Measurements from ENCODE around the gene ZNF232.
A peak's percentile ranks its signal among the peaks of the same experiment; 100 is the strongest.
"Not testable (repeated sequence)": the region's sequence is repeated elsewhere in the genome, so short reads cannot be mapped to it uniquely, and the experiment has no call there.

Gene ZNF232

GRCh38 chr17:5128905-5129535 is 17.3 kb upstream of the ZNF232 start:
- no peak for DNase-seq

- not testable (repeated sequence) for DNase-seq
Observed at GRCh38 chr17:5128387-5128786, 16.7 kb upstream of the ZNF232 start.

GRCh38 chr17:5127910-5128309 is 16.2 kb upstream of the ZNF232 start:
- no peak for DNase-seq

GRCh38 chr17:5126719-5127488 is 15.2 kb upstream of the ZNF232 start:
- DNase-seq = no peak

- DNase-seq = not testable (repeated sequence)
Observed at GRCh38 chr17:5124896-5125295, 13.2 kb upstream of the ZNF232 start.

GRCh38 chr17:5124125-5124760 is 12.6 kb upstream of the ZNF232 start:
- DNase-seq = not testable (repeated sequence)

- DNase-seq = no peak
Observed at GRCh38 chr17:5123343-5124124, 11.9 kb upstream of the ZNF232 start.

- DNase-seq = no peak
Observed at GRCh38 chr17:5122586-5123342, 11.1 kb upstream of the ZNF232 start.

GRCh38 chr17:5122056-5122455 is 10.4 kb upstream of the ZNF232 start:
- not testable (repeated sequence) for DNase-seq

- DNase-seq = no peak
Observed at GRCh38 chr17:5121186-5121841, 9.6 kb upstream of the ZNF232 start.

- DNase-seq = not testable (repeated sequence)
Observed at GRCh38 chr17:5120436-5121185, 8.9 kb upstream of the ZNF232 start.

- DNase-seq = no peak
Observed at GRCh38 chr17:5120036-5120435, 8.4 kb upstream of the ZNF232 start.

GRCh38 chr17:5118219-5118618 is 6.5 kb upstream of the ZNF232 start:
- no peak for DNase-seq

GRCh38 chr17:5115673-5116651 is 4.3 kb upstream of the ZNF232 start, which contains the start of gene USP6:
Gene USP6, plus strand, starts transcription at chr17:5116032. Its CDS starts 14,336 bp downstream, at chr17:5130368.
- DNase-seq = no peak

GRCh38 chr17:5110816-5111215 is 862 bp downstream of the ZNF232 start:
- no peak for DNase-seq

- no peak for DNase-seq
Observed at GRCh38 chr17:5100832-5101231, 10.8 kb downstream of the ZNF232 start.

- no peak for DNase-seq
Observed at GRCh38 chr17:5099271-5099670, 12.4 kb downstream of the ZNF232 start.

GRCh38 chr17:5097101-5097834 is 14.4 kb downstream of the ZNF232 start:
- peak; percentile 5 to 30 for DNase-seq

- DNase-seq = no peak
Observed at GRCh38 chr17:5096731-5097100, 15.0 kb downstream of the ZNF232 start.

Measured in NCI-H446 (cell line).